ENCODE measurements around the gene TUB. TPM values are rescaled to one million over a fixed set of nuclear protein-coding genes. Genes with fewer than 3 reads are reported as not detected.
A peak's percentile ranks its signal among the peaks of the same experiment; 100 is the strongest.

TUB gene
- total RNA-seq, 4 donors from 2014 or later, result 8.2 to 19.0 (median 13.4) TPM

- ATAC-seq, result peak; percentile 48
- Histone ChIP-seq H3K27ac (no peak overlapping the region), H3K27me3 (no peaks in the 10 kb centered on the region), H3K36me3 (peaks cover 0 to 87% of the 10 kb centered on the region in 2 donors), H3K4me1 (peaks cover 0 to 8% (median 0%) of the 10 kb centered on the region in 3 donors), H3K9me3 (no peaks in the 10 kb centered on the region), H3K4me3 (no peak overlapping the region)
- no peak for TF ChIP-seq EP300 (IDR thresholded peaks at IDR 0.05)
- peak in 3 of 4 experiments; percentile 70 to 76 (median 72) for TF ChIP-seq CTCF (IDR thresholded peaks at IDR 0.05)
- 9 to 46% methylated on average over 1 to 3 of the region's 3 CpGs for WGBS, 2 donors (ENCODE audit: low coverage in 1 of 2)
These were observed 18.4 kb downstream of the TUB start for GRCh38 chr11:8099291-8099899.

GRCh38 chr11:8100158-8100557 is 19.1 kb downstream of the TUB start:
- Histone ChIP-seq H3K27ac (no peak overlapping the region), H3K9me3 (no peaks in the 10 kb centered on the region), H3K4me1 (peaks cover 0 to 6% (median 0%) of the 10 kb centered on the region in 3 donors), H3K4me3 (no peak overlapping the region), H3K27me3 (no peaks in the 10 kb centered on the region), H3K36me3 (peaks cover 0 to 86% of the 10 kb centered on the region in 2 donors)
- ATAC-seq, result no peak
- WGBS, 2 donors (ENCODE audit: low coverage in 1 of 2), result 85 to 90% methylated on average over 4 to 14 of the region's 14 CpGs
- TF ChIP-seq POLR2A (IDR thresholded peaks at IDR 0.05), result no peak
- TF ChIP-seq POLR2AphosphoS5 (IDR thresholded peaks at IDR 0.05), result no peak
- TF ChIP-seq EP300 (IDR thresholded peaks at IDR 0.05), result no peak
- TF ChIP-seq CTCF (IDR thresholded peaks at IDR 0.05), result no peak

- Histone ChIP-seq H3K27me3 (no peaks in the 10 kb centered on the region), H3K4me1 (peaks cover 0 to 2% (median 0%) of the 10 kb centered on the region in 3 donors), H3K36me3 (peaks cover 0 to 88% of the 10 kb centered on the region in 2 donors), H3K27ac (no peak overlapping the region), H3K4me3 (no peak overlapping the region), H3K9me3 (no peaks in the 10 kb centered on the region)
- WGBS, 2 donors (ENCODE audit: low coverage in 1 of 2), result 96 to 97% methylated on average over 4 to 6 of the region's 8 CpGs
- no peak for ATAC-seq
- TF ChIP-seq POLR2A (IDR thresholded peaks at IDR 0.05) (no peak), EP300 (IDR thresholded peaks at IDR 0.05) (no peak), CTCF (IDR thresholded peaks at IDR 0.05) (no peak), POLR2AphosphoS5 (IDR thresholded peaks at IDR 0.05) (no peak)
These were observed 19.6 kb downstream of the TUB start for GRCh38 chr11:8100605-8101004.

- H3K27me3 ChIP-seq, result no peaks in the 10 kb centered on the region
- peaks cover 0 to 95% of the 10 kb centered on the region in 2 donors for H3K36me3 ChIP-seq
- no peak overlapping the region for H3K4me3 ChIP-seq
- TF ChIP-seq EP300 (IDR thresholded peaks at IDR 0.05), result no peak
- TF ChIP-seq POLR2AphosphoS5 (IDR thresholded peaks at IDR 0.05), result no peak
- TF ChIP-seq CTCF (IDR thresholded peaks at IDR 0.05), result no peak
- no peak for TF ChIP-seq POLR2A (IDR thresholded peaks at IDR 0.05)
- no peak overlapping the region for H3K27ac ChIP-seq
- H3K4me1 ChIP-seq, result no peaks in the 10 kb centered on the region
- ATAC-seq, result no peak
- no peaks in the 10 kb centered on the region for H3K9me3 ChIP-seq
- WGBS, 2 donors (ENCODE audit: low coverage in 1 of 2), result no CpG with 5 or more reads among the region's 11 CpGs
These were observed 20.4 kb downstream of the TUB start for GRCh38 chr11:8101421-8101820.

- H3K27me3 ChIP-seq, result no peaks in the 10 kb centered on the region
- H3K9me3 ChIP-seq, result no peaks in the 10 kb centered on the region
- H3K27ac ChIP-seq, result no peak overlapping the region
- H3K4me3 ChIP-seq, result no peak overlapping the region
- peaks cover 0 to 95% of the 10 kb centered on the region in 2 donors for H3K36me3 ChIP-seq
- TF ChIP-seq POLR2A (IDR thresholded peaks at IDR 0.05) (no peak), CTCF (IDR thresholded peaks at IDR 0.05) (no peak), EP300 (IDR thresholded peaks at IDR 0.05) (no peak), POLR2AphosphoS5 (IDR thresholded peaks at IDR 0.05) (no peak)
- no peaks in the 10 kb centered on the region for H3K4me1 ChIP-seq
- no peak for ATAC-seq
These were observed 21.4 kb downstream of the TUB start for GRCh38 chr11:8102296-8102915.
